CD4-positive, alpha-beta T cell treated with Interleukin-6 for 4 hours (primary cell): Measurements from ENCODE around the gene TMEM144.
A peak's percentile ranks its signal among the peaks of the same experiment; 100 is the strongest.

Experiments
- DNase-seq: peaks from one replicate; pipeline ENCODE4 v3.0.0-alpha.2; 2020; ENCODE audit warnings: mixed read lengths

The TMEM144 gene

DNA sequence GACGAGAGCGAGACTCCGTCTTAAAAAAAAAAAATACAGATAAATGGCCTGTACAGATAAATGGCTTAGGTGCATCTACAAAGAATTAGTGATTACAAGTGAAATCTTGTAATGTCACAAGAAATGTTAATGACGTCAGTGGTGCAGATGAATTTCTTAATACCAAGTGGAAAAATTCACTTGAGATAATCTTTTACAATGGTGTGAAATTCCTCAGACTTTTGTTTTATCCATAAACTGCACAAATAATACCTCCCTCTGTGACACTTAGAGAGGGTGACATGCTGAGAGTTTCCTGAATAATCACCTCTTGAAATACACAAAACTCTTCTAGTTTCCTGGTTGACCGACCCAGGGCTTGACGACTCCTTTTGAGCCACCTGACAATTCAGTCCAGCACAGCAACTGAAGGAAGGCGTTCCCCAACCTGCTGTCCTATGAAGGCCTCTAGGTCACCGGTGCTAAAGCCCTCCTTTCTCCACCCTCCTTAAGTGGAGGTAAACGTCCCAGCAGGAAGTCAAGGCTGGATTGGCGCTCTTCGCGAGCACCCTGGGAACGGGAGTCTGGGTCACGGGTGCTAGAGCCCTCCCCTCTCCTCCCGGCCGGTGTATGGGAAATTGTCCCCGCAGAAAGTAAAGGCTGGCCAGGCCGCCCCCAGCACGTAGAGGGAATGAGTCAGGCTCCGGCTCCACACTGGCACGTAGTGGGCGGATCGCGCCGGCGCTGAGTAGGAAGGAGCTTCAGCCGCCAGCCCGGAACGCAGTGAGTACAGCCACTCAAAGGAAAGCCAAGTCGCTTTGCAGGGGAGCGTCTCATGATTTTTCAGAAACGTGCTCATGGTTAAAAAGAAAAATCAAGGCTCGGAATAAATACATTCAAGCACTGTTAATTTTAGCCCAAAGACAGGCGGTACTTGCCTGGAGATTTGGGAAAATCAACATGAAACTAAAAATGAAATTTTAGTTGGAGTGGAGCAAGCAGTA lies at the start of gene TMEM144:
Gene TMEM144, plus strand, starts transcription at position 662 of the 983 bp plus-strand sequence. CDS start 2,182 bp downstream, outside the sequence.
- DNase-seq = peak; percentile 9

DNA sequence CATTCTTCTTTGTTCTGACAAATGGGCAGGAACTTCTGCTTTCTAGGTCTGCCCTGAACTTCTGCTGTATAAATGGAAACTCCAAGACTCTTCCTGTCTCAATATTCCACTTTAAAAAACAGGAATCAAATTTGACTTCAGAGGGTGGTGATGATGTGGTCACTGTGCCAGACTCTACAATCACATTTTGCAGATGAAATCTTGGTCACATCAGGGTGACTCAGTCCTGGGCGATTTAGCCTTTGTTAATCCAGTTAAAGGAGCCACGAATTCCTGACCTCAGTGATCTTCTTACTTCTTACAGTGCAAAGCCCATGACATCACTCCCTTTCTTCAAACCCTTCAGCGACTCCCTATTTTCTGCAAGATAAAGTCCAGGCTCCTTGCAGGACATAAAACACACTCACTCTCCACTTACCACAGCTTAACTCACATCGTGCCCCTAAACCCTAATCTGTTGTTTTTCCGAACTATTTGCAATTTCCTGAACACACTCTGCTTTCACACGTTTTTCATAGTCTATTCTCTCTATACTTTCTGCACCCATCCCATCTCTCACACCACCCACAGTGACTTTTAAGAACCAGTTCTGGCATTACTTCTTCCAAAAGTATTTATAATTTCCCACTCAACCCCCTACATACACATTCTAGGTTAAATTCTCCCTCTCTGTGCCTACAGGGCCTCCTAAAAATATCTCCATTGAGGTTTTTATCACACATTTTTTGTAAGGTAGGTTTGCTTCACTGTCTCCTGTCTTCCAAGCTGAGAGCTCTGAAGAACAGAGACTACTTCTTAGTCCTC lies 48.5 kb upstream of the TMEM144 start:
- DNase-seq = no peak

DNA sequence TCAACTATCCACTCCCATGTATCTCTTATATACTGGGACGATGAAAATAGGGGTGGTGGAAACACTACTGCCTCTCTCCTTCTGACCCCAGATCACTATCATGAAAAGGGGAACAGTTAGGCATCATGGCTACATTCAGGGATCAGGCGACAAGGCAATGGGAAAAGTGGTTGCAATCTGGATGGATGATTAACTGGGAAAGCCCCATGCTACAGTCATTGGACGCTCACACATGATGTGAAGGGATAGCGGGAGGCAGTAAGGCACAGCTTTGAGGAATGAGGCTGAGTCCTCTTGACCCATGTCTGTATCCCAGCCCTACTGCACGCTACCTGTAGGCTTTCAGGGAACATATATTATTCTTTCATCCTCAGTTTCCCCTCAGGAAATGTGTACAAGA lies 47.7 kb upstream of the TMEM144 start:
- DNase-seq = no peak

DNA sequence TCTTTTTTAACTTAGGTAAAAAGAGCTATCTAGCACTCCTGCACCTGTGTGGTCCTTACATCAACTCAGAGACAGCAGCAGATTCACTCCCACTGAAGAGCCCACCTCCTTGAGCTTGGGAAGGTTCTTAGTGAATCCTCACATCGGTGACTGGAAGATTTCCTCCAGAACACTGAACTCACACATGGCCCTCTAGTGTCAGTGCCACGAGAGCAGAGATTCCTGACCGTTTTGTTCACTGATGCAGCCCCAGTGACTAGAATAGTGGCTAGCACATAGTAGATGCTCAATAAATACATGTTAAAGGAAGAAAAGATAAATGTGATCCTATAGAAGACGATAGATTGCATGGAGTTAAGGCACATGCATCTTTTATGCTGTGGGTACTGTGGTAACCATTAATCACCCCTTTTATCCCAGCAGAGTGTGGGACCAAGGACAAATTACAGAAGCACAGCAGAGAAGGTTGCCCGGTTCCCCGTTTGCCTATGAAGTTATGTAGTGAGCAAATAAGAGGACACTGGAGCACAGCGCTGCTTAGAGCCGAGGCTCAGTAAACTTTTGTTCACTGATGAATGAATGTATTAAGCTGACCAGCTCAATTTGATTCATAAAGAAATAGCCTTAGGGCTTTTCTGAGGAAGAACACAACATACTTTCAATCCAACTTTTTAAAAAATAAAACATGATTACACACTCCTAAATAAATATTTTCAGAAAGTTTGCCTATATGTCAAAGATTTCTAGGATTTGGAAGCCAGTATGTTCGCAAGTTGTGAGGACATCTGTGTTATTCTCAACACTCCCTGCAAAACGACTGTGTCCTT lies 46.1 kb upstream of the TMEM144 start:
- DNase-seq = no peak

DNA sequence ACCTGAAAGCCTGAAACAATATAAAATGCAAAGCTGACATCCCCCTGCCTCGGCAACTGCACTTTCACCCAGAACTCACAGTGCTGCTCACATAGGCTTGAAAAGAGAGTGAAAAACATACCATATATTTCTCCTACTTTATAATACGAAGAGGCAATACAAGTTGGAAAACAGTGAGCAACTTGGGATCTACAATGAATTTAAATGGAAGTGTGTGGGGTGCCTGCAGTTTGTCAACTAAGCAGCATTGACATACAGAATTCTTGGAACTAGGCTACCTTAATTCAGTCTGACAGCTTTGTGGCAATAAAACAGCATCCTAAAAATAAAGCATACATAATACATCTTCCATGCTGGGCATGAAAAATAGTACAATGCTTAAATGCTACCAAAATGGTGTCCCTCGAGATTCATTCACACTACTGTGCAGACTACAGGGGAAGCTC lies 45.5 kb upstream of the TMEM144 start:
- DNase-seq = no peak

DNA sequence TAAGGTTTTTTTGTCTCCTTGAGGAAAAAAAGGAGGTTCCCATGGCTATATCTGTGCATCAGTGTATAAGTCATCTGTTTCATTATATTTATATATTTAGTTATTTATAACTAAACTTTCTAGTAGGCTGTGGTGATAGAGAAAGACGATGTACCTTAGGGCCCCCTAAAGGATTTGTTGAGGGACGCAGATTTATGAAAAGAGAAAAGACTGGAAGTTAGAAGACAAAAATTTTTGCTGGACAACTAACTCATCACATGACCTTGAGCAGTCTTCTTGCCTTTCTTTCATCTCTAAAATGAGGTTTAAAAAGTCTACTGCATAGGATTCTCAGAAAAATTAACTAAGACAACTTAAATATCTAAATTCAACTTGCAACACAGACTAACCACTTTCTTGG lies 43.6 kb upstream of the TMEM144 start:
- DNase-seq = no peak

DNA sequence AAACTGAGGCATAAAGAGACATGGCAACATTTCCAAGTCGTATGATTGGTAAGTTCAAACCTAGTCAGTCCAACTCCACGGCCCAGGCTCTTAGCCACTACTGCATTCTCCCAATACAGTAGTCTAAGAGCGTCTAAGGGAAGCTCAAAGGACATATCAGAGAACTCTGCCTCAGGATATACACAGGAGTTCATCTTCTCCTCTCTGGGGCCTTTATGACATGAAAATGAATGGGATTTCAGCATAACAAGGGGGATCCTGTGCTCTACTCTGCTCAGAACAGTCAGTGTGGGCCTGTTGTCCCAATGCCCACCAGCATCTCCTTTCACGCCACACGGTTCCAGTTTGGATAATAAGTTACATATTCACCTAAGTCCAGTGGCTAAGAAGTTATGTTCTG lies 41.7 kb upstream of the TMEM144 start:
- DNase-seq = no peak

DNA sequence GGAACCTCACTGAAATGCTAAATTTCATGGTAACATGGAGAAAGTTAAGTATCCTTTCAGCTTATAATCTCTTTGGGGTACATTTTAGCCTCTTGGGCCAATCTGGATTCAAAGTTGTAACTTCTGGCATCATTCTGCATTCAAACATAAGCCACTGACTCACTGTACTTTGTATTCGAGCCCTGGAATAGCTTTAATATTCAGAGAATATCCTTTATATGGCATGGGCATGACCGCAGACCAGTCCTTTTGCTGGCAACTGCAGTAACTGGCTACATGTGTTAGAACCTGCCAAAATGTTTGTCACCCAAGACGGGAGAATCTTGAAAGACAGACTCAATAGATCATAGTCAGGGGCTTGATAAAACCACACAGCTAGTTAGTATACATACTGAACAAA lies 40.8 kb upstream of the TMEM144 start:
- DNase-seq = no peak

DNA sequence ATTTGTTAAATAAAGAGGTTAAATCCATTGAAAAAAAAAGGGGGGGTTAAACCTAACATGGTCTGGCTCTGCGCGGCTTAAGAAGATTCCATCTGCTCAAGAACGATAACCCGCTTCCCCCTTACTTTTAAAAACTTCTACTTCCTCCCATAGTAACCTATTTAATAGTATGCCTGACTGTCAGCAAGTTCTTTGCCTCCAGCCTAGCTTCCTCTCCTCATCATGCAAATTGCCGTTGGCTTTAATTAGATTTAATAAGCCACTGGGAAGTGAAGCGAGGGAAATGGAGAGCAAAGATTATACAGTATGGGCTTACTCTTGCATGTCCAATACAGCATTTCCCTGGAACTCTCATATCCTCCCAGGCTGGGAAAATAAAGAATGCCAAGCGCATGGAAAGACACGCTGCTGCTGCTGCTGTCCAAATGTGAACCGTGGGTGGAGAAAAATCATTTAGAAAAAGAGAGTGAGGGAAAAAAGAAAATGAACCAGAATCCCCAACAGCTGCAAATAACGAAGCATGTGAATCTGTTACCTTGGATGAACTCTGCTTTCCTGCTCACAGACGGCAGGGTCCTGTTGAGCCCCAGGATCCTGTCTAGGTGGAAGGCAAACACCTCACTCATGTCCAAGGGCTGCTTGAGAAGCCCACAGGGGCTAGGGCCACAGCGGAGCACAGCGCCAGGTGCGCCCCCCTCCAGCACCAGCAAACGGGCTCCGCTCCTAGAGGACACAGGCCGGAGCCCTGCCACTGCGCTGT lies 40.2 kb upstream of the TMEM144 start:
- no peak for DNase-seq

DNA sequence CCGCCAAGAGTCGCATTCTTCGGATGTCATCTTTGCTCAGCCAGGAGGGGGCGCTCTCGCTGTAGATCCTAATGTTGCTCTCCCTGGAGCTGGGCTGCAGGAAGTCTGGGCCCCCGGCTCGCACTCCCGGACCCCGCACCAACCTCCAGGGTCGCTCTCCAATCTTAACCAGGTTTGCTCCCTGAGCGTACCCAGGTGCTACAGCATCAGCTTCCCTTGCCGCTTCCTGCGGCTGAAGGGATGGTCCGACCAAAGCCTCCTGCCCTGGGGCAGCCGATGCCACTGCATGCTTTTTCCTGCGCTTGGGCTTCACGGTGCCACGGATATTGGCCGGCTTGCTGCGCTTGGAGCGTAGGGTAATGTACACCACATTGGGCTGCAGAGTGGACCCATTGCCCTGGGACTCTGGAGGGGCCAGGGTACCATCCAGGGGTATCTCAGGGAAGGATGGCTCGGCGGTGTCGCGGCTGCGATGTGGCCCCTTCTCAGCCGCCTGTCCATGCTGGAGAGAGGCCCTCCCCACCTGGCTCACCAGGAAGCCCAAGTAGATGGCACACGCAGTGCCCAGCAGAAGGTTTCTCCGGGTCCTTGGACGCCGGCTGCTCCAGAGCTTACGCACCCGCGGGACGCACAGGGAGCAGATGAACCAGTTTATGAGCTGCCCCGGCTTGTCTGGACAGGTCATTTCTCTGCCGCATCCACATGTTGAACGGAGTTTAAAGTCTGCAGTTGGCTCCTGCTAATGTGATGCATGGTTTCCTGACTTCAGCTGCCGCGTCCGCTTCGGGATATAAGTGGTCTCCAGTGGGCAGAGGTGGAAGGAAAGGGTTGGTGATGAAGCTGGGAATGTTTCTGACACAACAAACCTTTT lies 39.4 kb upstream of the TMEM144 start:
- DNase-seq = peak; percentile 1

DNA sequence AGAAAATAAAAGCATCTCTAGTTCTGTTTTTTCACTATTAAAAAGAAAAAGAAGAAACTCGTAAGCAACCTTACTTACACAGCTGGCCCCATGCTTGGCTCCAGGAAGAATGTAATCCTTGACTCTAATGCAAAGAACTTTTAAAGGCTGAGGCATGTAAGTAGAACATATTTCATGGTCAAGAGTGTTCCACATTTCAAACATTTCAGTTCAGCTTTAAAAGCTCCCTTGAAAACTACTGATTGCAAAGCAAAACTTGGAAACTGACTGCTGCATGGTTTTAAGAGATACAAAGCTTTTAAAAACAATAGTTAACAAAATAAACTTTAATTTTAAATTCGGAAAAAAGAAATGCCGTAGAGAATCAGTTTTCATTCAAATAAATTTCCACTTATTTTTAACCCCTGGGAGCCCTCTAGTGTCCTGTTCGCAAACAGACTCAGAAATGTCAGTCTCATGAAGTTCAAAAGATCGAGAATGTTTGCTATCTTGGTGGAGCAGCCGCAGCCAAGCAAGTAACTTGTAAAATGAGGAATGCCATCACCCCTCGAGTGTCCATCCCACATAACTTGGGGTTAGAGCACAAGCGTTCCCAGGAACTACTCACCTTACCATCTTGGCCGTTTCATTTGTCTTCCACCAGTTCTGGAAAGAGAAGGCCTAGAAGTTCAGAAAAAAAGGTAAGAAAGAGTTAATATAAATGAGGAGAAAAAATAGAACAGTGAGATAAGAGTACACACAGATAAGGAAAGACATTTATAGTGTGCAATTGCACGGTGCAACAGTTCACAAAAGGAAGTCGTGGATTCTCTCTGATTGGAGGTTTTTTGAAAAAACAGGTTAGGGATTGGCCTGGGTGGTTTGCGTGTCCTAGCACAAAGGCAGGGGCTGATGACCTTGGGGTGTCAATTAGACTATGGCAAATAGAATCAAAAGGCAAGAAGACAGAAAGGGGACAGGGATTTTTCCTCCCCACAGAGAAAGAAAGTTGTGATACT lies 37.7 kb upstream of the TMEM144 start, which contains the start of gene GASK1B:
Gene GASK1B, minus strand, starts transcription at position 765 of the 998 bp plus-strand sequence. CDS start 1,650 bp downstream, outside the sequence.
- no peak for DNase-seq

DNA sequence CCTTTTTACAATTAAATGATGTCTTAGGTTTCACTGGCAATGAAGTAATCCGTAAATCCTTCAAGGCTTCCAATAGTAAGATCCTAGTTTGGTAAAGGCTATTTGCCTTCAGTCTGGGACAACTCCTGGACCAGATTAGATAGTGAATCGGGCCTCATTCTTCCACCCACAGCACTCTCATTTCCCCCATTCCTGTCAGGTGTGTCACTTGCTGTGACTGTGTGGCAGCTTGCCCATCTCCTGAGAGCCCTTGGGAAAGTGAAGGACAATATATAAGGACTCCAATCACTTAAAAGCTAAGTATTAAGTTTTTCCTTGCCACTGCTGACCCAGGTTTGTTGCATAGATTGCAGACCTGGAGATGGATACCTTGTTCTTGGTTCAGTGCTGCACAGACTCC lies 34.2 kb upstream of the TMEM144 start:
- DNase-seq = no peak

DNA sequence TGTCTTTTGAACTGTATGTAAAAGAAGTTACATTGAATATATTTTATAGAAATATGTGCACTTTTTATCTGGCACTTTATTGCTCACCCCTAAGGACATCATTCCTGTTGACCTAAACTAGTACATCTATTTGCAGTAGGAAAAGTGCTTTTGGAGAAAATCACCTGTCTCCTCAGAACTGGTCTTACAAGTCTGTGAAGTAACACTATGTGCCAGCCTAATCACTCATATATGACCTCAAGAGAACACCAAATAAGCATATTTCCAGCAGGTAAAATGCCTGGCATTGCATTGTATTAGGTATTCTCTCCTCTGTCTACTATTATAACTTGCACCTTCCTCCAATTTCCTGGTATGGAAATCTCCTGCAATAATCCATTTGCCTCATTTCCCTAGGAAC lies 33.5 kb upstream of the TMEM144 start:
- DNase-seq = no peak

DNA sequence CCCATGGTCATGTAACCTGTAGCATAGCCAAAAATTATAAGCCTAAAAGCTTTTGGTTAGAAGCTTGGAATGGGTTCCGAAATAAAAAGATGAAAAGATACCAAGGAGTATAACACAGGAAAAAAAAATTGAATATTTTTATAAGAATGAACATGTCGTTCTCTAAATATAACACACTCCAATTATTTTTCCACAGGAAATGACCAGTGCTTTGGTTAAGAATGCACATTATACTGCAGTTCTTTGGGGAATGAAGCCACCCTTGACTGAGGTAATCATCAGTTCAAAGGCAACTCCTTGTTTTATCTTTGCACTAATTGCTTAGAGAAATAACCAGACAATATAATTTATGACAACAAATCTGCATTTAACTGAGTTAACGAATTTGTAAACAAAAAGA lies 30.8 kb upstream of the TMEM144 start:
- DNase-seq = no peak

DNA sequence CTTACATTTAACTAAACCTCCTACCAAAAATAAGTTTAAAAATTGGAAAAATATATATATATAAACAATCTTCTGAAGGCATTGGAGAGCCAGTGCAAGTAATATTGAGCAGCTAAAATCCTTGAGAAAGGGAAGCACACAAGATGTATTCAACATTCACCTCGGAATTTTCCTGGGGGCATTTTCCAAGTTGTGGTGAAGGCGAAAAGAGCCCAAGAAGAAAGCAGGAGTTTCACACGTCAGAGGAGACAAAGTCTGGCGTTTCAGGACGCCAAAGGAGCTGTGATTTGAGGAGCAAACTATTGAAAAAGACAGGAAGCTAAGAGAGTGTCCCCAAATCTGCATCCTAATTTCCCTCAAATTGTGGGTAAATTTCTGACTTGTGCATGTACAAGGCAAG lies 28.4 kb upstream of the TMEM144 start:
- DNase-seq = no peak

DNA sequence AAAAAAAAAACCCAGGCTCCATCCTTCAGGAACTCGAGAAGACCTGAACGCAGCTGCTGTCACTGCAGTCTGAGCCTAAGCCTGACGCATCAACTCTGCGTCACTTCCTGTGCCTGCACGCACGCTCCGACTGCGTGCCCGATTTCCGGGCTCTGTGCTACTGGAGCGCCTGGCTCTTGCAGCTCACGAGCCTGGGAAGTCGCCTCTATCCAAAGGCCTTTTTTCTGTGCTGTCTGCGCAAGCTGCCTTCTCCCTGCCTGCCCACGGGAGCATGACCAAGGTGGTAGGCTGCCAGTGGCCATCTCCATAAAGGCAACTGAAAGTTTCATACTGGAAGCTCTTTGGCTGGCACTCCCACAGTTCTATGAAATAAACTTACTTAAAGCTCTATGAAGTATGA lies 27.6 kb upstream of the TMEM144 start:
- no peak for DNase-seq

DNA sequence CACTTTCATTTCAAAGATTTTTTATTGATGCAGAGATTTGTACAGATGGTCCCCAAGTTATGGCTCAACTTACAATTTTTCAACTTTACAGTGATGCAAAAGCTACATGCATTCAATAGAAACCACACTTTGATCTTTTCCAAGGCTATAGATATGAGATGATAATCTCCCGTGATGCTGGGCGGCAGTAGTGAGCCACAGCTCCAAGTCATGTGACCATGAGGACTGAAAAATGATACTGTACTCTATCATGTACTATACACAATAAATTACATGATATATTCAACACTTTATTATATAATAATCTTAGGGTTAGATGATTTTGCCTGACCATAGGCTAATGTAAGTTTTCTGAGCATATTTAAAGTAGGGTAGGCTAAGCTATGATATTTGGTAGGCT lies 23.5 kb upstream of the TMEM144 start:
- no peak for DNase-seq

DNA sequence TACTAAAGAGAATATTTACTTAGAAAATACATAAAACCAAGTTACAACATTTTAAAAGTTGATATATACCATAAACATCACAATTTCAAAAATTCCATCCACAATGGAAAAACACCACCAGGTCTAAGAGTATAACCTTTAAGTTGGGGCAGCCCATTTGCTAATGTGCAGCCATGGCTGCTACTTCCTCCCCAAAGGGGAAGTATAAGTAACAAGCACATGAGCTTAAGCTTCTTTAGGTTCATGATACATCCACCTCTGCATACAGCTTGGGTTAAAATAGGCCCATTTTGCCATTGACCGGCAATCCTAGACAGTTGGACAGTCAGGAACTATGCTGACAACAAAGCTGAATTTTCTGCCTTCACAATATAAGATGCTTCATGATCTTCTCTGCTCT lies 20.9 kb upstream of the TMEM144 start:
- DNase-seq = no peak

DNA sequence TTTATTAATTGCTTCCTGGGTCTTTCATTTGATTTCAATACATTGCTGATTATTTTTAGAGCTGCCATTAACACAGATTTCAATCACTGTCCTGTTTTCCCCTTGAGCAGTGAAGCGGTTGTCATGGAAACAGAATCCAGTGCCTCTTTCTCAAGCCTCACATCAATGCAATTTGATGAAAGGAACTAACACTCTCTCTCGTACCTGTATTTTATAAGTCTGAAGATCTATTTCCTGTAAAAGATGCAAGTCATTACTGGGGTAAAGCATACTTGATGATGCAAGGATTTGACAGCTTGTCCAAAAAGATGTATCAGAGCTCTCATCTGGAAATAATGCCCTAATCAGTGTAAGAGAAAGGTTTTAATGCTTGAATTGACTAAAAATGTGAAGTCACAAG lies 19.6 kb upstream of the TMEM144 start:
- DNase-seq = no peak
